H9 (cell line): ENCODE measurements around the gene QSOX2. TPM values are rescaled to one million over a fixed set of nuclear protein-coding genes. Genes with fewer than 3 reads are reported as not detected.

ENCODE experiments used
- DNase-seq: peaks from one replicate; pipeline ENCODE4 v3.0.0-alpha.2; 2017
- H2AFZ ChIP-seq: one replicate; pipeline ENCODE4 v1.6.1; 2013; ENCODE audit warnings: mild to moderate bottlenecking, low read length, control low read depth, moderate library complexity
- H2AK5ac ChIP-seq: 2 replicates; pipeline ENCODE4 v1.6.1; 2013; ENCODE audit warnings: low read length, control low read depth, mixed read lengths; ENCODE audit not compliant: insufficient read length
- H2BK120ac ChIP-seq: one replicate; pipeline ENCODE4 v1.6.1; 2013; ENCODE audit warnings: low read depth, mild to moderate bottlenecking, low read length, control low read depth, inconsistent platforms; ENCODE audit not compliant: poor library complexity, severe bottlenecking
- H2BK12ac ChIP-seq: 2 replicates; pipeline ENCODE4 v1.6.1; 2013; ENCODE audit warnings: low read length, control low read depth, mixed read lengths, low read depth; ENCODE audit not compliant: insufficient read length
- H2BK15ac ChIP-seq: 2 replicates; pipeline ENCODE4 v1.6.1; 2013; ENCODE audit warnings: low read depth, low read length, control low read depth
- H2BK20ac ChIP-seq: one replicate; pipeline ENCODE4 v1.6.1; 2013; ENCODE audit warnings: low read depth, mild to moderate bottlenecking, low read length, control low read depth, inconsistent platforms; ENCODE audit not compliant: poor library complexity, severe bottlenecking
- H2BK5ac ChIP-seq: 2 replicates; pipeline ENCODE4 v1.6.1; 2013; ENCODE audit warnings: low read length, control low read depth, mixed read lengths; ENCODE audit not compliant: insufficient read length
- H3K14ac ChIP-seq: 2 replicates; pipeline ENCODE4 v1.6.1; 2013; ENCODE audit warnings: low read length, control low read depth; ENCODE audit not compliant: insufficient read depth
- H3K18ac ChIP-seq: 2 replicates; pipeline ENCODE4 v1.6.1; 2013; ENCODE audit warnings: low read depth, mild to moderate bottlenecking, mixed read lengths, low read length, control low read depth; ENCODE audit not compliant: insufficient read length
- H3K23ac ChIP-seq: 2 replicates; pipeline ENCODE4 v1.6.1; 2013; ENCODE audit warnings: low read length, control low read depth, mixed read lengths, low read depth; ENCODE audit not compliant: insufficient read length
- H3K23me2 ChIP-seq: 2 replicates; pipeline ENCODE4 v1.6.1; 2013; ENCODE audit warnings: low read depth, mild to moderate bottlenecking, mixed read lengths, low read length, control low read depth; ENCODE audit not compliant: insufficient read length, poor library complexity, severe bottlenecking
- H3K27ac ChIP-seq: 2 replicates; pipeline ENCODE4 v1.5.1; 2013; ENCODE audit warnings: low read length, control low read depth, mixed read lengths, low read depth; ENCODE audit not compliant: insufficient read length
- H3K27me3 ChIP-seq: 2 replicates; pipeline ENCODE4 v1.6.1; 2013; ENCODE audit warnings: low read length, control low read depth, inconsistent platforms; ENCODE audit not compliant: insufficient read depth
- H3K4ac ChIP-seq: 2 replicates; pipeline ENCODE4 v1.6.1; 2013; ENCODE audit warnings: low read depth, mild to moderate bottlenecking, control low read depth, inconsistent platforms, low read length, moderate library complexity
- H3K4me1 ChIP-seq: 2 replicates; pipeline ENCODE4 v1.6.1; 2013; ENCODE audit warnings: low read length, control low read depth, inconsistent platforms; ENCODE audit not compliant: insufficient read depth
- H3K4me2 ChIP-seq: 2 replicates; pipeline ENCODE4 v1.6.1; 2013; ENCODE audit warnings: low read length, control low read depth, mixed read lengths; ENCODE audit not compliant: insufficient read length, insufficient read depth
- H3K56ac ChIP-seq: 2 replicates; pipeline ENCODE4 v1.6.1; 2013; ENCODE audit warnings: low read depth, mild to moderate bottlenecking, mixed read lengths, low read length, control low read depth; ENCODE audit not compliant: insufficient read length
- H3K79me1 ChIP-seq: 2 replicates; pipeline ENCODE4 v1.6.1; 2013; ENCODE audit warnings: low read depth, mild to moderate bottlenecking, moderate library complexity, low read length, control low read depth, inconsistent platforms; ENCODE audit not compliant: insufficient read depth, poor library complexity, severe bottlenecking
- H3K79me2 ChIP-seq: 2 replicates; pipeline ENCODE4 v1.6.1; 2013; ENCODE audit warnings: low read length, control low read depth, inconsistent platforms; ENCODE audit not compliant: insufficient read depth
- H3K9ac ChIP-seq: 2 replicates; pipeline ENCODE4 v1.6.1; 2013; ENCODE audit warnings: low read length, control low read depth, mixed read lengths; ENCODE audit not compliant: insufficient read length; ENCODE audit errors: extremely low read depth
- H3K9me3 ChIP-seq: one replicate; pipeline ENCODE4 v1.6.1; 2013; ENCODE audit warnings: low read depth, low read length, inconsistent platforms; ENCODE audit not compliant: control insufficient read depth
- H3T11ph ChIP-seq: one replicate; pipeline ENCODE4 v1.6.1; 2013; ENCODE audit warnings: mild to moderate bottlenecking, low read length, control low read depth, inconsistent platforms
- H4K20me1 ChIP-seq: one replicate; pipeline ENCODE4 v1.6.1; 2013; ENCODE audit not compliant: control insufficient read depth, insufficient read length, insufficient read depth
- H4K5ac ChIP-seq: 2 replicates; pipeline ENCODE4 v1.6.1; 2013; ENCODE audit warnings: low read depth, mild to moderate bottlenecking, mixed read lengths, low read length, control low read depth; ENCODE audit not compliant: insufficient read length
- H4K8ac ChIP-seq: replicated peaks from 2 replicates; pipeline ENCODE4 v1.6.1; 2013; ENCODE audit warnings: low read length, control low read depth, mixed read lengths, low read depth; ENCODE audit not compliant: insufficient read length
- H4K91ac ChIP-seq: 2 replicates; pipeline ENCODE4 v1.6.1; 2013; ENCODE audit warnings: low read depth, mild to moderate bottlenecking, moderate library complexity, mixed read lengths, low read length, control low read depth; ENCODE audit not compliant: insufficient read length
- H3K27ac Mint-ChIP-seq, 3 experiments: 2 replicates in 2 of 3; 3 replicates in 1 of 3; pipeline ENCODE4 v1.8.0; 2020 to 2021; ENCODE audit warnings: mixed read lengths in 3 of 3, mild to moderate bottlenecking in 1 of 3, moderate library complexity in 1 of 3
- H3K27me3 Mint-ChIP-seq: 2 replicates; pipeline ENCODE4 v1.8.0; 2021; ENCODE audit warnings: low read depth, mild to moderate bottlenecking, moderate library complexity, mixed read lengths
- H3K36me3 Mint-ChIP-seq, 3 experiments: 2 replicates in 2 of 3; 3 replicates in 1 of 3; pipeline ENCODE4 v1.8.0; 2020 to 2021; ENCODE audit warnings: low read depth in 3 of 3, mixed read lengths in 3 of 3; ENCODE audit not compliant: insufficient read depth in 1 of 3
- H3K4me1 Mint-ChIP-seq, 2 experiments: 2 replicates each; pipeline ENCODE4 v1.8.0; 2020; ENCODE audit warnings: mixed read lengths in 2 of 2
- H3K4me3 Mint-ChIP-seq, 2 experiments: 2 replicates in 1 of 2; 3 replicates in 1 of 2; pipeline ENCODE4 v1.8.0; 2020 to 2021; ENCODE audit warnings: mild to moderate bottlenecking in 2 of 2, mixed read lengths in 2 of 2, moderate library complexity in 1 of 2
- H3K9me3 Mint-ChIP-seq, 2 experiments: 2 replicates in 1 of 2; 3 replicates in 1 of 2; pipeline ENCODE4 v1.8.0; 2020; ENCODE audit warnings: mild to moderate bottlenecking in 2 of 2, mixed read lengths in 2 of 2, moderate library complexity in 1 of 2
- WGBS: extraction: QIAGEN DNeasy Blood & Tissue Kit; methylation state at CpG from one replicate; pipeline ENCODE4 v1.1.7; 2013; ENCODE audit warnings: missing lambda C conversion rate, low lambda C conversion rate, mixed read lengths; ENCODE audit not compliant: insufficient read length; ENCODE audit errors: extremely low coverage; 5-methylcytosine and 5-hydroxymethylcytosine counted together
- total RNA-seq: library from RNA; stranded (reverse); gene quantifications from 2 replicates; pipeline ENCODE4 v1.2.1, GENCODE V29; 2021
- TF ChIP-seq, protein P1 (sequence below): fragments of 200-600 bp; sonication (generic); conservative IDR thresholded peaks from 3 replicates; pipeline ENCODE4 v1.8.0; 2021; ENCODE audit warnings: antibody characterized with exemption, mild to moderate bottlenecking

The QSOX2 gene
- total RNA-seq, 1 experiment from 2014 or later = 25.8 TPM

DNA sequence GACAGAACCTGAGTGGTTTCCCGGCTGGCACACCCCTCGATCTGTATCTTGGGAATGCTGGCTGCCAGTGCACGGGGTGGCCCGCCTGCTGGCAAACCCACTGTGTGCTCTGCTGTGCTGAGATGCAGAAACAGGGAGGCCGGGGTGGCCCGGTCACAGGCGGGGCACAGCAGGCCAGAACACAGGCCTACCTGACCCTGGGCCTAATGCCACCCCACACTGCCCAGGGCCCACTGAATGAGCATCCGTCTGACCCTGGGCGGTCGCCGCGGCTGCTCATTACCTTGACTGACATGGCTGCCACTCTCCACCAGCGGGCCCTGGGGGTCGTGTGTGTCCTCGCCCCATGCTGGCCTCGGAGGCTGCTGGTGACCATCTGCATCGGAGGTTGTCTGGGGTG, 14.2 kb upstream of the QSOX2 start:
- Mint-ChIP-seq H3K9me3 (no peaks in the 10 kb centered on the region), H3K4me3 (no peak overlapping the region), H3K27ac (no peak overlapping the region), H3K27me3 (no peaks in the 10 kb centered on the region; the same call in 1 of the 2 replicates), H3K4me1 (peaks cover 2 to 16% of the 10 kb centered on the region in 2 experiments; a peak in 2 of 4 replicates), H3K36me3 (no peaks in the 10 kb centered on the region)
- no peak overlapping the region for H2BK15ac ChIP-seq
- H3K27me3 ChIP-seq = no peaks in the 10 kb centered on the region
- WGBS = no CpG with 5 or more reads among the region's 17 CpGs
- no peaks in the 10 kb centered on the region for H4K20me1 ChIP-seq
- no peak overlapping the region for H3K4ac ChIP-seq
- no peak overlapping the region for H4K8ac ChIP-seq
- no peaks in the 10 kb centered on the region for H3K4me1 ChIP-seq
- no peak overlapping the region for H3K27ac ChIP-seq
- no peak overlapping the region for H3K18ac ChIP-seq
- H2BK20ac ChIP-seq = no peak overlapping the region
- H3K79me1 ChIP-seq = no peaks in the 10 kb centered on the region
- no peaks in the 10 kb centered on the region for H3K23me2 ChIP-seq
- no peak for DNase-seq
- no peak overlapping the region for H3K14ac ChIP-seq
- H4K91ac ChIP-seq = no peak overlapping the region
- H2BK5ac ChIP-seq = no peak overlapping the region
- H4K5ac ChIP-seq = no peak overlapping the region
- TF ChIP-seq, protein P1, sequence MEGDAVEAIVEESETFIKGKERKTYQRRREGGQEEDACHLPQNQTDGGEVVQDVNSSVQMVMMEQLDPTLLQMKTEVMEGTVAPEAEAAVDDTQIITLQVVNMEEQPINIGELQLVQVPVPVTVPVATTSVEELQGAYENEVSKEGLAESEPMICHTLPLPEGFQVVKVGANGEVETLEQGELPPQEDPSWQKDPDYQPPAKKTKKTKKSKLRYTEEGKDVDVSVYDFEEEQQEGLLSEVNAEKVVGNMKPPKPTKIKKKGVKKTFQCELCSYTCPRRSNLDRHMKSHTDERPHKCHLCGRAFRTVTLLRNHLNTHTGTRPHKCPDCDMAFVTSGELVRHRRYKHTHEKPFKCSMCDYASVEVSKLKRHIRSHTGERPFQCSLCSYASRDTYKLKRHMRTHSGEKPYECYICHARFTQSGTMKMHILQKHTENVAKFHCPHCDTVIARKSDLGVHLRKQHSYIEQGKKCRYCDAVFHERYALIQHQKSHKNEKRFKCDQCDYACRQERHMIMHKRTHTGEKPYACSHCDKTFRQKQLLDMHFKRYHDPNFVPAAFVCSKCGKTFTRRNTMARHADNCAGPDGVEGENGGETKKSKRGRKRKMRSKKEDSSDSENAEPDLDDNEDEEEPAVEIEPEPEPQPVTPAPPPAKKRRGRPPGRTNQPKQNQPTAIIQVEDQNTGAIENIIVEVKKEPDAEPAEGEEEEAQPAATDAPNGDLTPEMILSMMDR = no peak
- no peak overlapping the region for H2BK12ac ChIP-seq
- no peak overlapping the region for H2BK120ac ChIP-seq
- no peaks in the 10 kb centered on the region for H3K79me2 ChIP-seq
- H3K9me3 ChIP-seq = no peaks in the 10 kb centered on the region
- H3K56ac ChIP-seq = no peak overlapping the region
- no peak overlapping the region for H2AK5ac ChIP-seq
- H3K4me2 ChIP-seq = no peak overlapping the region
- no peak overlapping the region for H3K9ac ChIP-seq
- no peak overlapping the region for H3K23ac ChIP-seq
- no peak overlapping the region for H3T11ph ChIP-seq
- H2AFZ ChIP-seq = no peak overlapping the region
